A549 treated with RU486 at 1 μM for 4 hours (cell line): ENCODE measurements around the gene CFAP97. TPM values are rescaled to one million over a fixed set of nuclear protein-coding genes. Genes with fewer than 3 reads are reported as not detected.

ENCODE experiments used
- total RNA-seq: library from RNA; stranded (reverse); fragments of 200-300 nt; extraction: Qiagen RNA extraction; gene quantifications from 5 replicates; pipeline ENCODE4 v1.2.3, GENCODE V29; 2022; ENCODE audit warnings: low read depth

The CFAP97 gene
- total RNA-seq, result 5.6 to 14.6 TPM (median 12.3 TPM) in 5 replicates

GRCh38 chr4:185203486-185204237 is at the start of gene CFAP97:
CFAP97 (minus strand) TSS chr4:185204000; CDS start chr4:185191196, 12,804 bp downstream.

GRCh38 chr4:185209031-185209851 is 5.4 kb upstream of the CFAP97 start, which contains the start of gene SNX25:
SNX25 (plus strand) TSS chr4:185209598; CDS start chr4:185209827, 229 bp downstream.

GRCh38 chr4:185142912-185143600 is 60.7 kb downstream of the CFAP97 start, which contains the start of gene SLC25A4:
SLC25A4 (plus strand) TSS chr4:185143266; CDS start chr4:185143373, 107 bp downstream.

Other genes with a start within 250 kb of the CFAP97 start
- gene HELT, start 185.5 kb downstream of the CFAP97 start, total RNA-seq, result not detected in 5 replicates
- gene SLC25A4, start 60.7 kb downstream of the CFAP97 start, total RNA-seq, result 10.6 to 14.9 TPM (median 14.2 TPM) in 5 replicates
- gene SNX25, start 5.6 kb upstream of the CFAP97 start, total RNA-seq, result 7.7 to 8.7 TPM (median 7.9 TPM) in 5 replicates
- 0.05 to 0.31 TPM (median 0.10 TPM) in 5 replicates for gene LRP2BP, start 191.9 kb upstream of the CFAP97 start, total RNA-seq
- 2.6 to 4.4 TPM (median 3.4 TPM) in 5 replicates for gene ANKRD37, start 192.8 kb upstream of the CFAP97 start, total RNA-seq
- gene UFSP2, start 222.0 kb upstream of the CFAP97 start, total RNA-seq, result 11.1 to 17.2 TPM (median 14.6 TPM) in 5 replicates